ENCODE data around the gene HELT.

DNA sequence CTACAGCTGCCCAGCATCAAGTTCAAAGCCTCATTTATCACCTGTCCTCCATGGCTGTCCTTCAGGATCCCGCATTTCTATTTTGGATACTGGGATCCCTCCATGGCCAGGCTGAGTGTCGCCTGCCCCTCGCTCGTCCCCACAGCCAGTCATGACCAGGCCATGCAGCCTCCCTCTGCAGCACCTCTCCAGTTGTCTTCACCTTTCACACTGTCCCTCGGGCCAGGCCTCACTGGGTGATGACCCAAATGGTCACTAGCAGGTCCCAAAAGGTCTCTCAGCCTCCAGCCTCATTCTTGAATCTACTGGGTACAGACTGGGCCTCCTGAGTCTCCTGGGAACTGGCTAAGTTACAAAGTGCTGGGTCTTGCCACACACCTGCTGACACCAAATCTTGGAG is 48.7 kb upstream of the HELT start:
- TF ChIP-seq, protein P1, sequence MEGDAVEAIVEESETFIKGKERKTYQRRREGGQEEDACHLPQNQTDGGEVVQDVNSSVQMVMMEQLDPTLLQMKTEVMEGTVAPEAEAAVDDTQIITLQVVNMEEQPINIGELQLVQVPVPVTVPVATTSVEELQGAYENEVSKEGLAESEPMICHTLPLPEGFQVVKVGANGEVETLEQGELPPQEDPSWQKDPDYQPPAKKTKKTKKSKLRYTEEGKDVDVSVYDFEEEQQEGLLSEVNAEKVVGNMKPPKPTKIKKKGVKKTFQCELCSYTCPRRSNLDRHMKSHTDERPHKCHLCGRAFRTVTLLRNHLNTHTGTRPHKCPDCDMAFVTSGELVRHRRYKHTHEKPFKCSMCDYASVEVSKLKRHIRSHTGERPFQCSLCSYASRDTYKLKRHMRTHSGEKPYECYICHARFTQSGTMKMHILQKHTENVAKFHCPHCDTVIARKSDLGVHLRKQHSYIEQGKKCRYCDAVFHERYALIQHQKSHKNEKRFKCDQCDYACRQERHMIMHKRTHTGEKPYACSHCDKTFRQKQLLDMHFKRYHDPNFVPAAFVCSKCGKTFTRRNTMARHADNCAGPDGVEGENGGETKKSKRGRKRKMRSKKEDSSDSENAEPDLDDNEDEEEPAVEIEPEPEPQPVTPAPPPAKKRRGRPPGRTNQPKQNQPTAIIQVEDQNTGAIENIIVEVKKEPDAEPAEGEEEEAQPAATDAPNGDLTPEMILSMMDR (IDR thresholded peaks at IDR 0.05): no peak
- no peak for TF ChIP-seq SP1 (CRISPR knock-in tag; conservative IDR thresholded peaks at IDR 0.05)
- TF ChIP-seq MAX (CRISPR knock-in tag; IDR thresholded peaks at IDR 0.05): no peak
- no peak for TF ChIP-seq RELA (CRISPR knock-in tag; IDR thresholded peaks at IDR 0.05; ENCODE audit: borderline replicate concordance)
- TF ChIP-seq ETV6 (CRISPR knock-in tag; IDR thresholded peaks at IDR 0.05): no peak
- TF ChIP-seq ZNF423 (CRISPR knock-in tag; IDR thresholded peaks at IDR 0.05): no peak
- no peak for TF ChIP-seq TCF7 (CRISPR knock-in tag; IDR thresholded peaks at IDR 0.05; ENCODE audit: low read depth)
- TF ChIP-seq ZNF121 (CRISPR knock-in tag; IDR thresholded peaks at IDR 0.05): no peak
- no peak for TF ChIP-seq NFYB (CRISPR knock-in tag; conservative IDR thresholded peaks at IDR 0.05; ENCODE audit: low read depth)
